ENCODE measurements around the gene SNRNP27. TPM values are rescaled to one million over a fixed set of nuclear protein-coding genes. Genes with fewer than 3 reads are reported as not detected.
A peak's percentile ranks its signal among the peaks of the same experiment; 100 is the strongest.
"Not testable (repeated sequence)": the region's sequence is repeated elsewhere in the genome, so short reads cannot be mapped to it uniquely, and the experiment has no call there.

SNRNP27 gene
- total and polyA plus RNA-seq, 2 of the 8 experiments (the other 6 are each of a cell fraction or from before 2014, with no cell fraction given) = 11.1 to 40.5 TPM

DNA sequence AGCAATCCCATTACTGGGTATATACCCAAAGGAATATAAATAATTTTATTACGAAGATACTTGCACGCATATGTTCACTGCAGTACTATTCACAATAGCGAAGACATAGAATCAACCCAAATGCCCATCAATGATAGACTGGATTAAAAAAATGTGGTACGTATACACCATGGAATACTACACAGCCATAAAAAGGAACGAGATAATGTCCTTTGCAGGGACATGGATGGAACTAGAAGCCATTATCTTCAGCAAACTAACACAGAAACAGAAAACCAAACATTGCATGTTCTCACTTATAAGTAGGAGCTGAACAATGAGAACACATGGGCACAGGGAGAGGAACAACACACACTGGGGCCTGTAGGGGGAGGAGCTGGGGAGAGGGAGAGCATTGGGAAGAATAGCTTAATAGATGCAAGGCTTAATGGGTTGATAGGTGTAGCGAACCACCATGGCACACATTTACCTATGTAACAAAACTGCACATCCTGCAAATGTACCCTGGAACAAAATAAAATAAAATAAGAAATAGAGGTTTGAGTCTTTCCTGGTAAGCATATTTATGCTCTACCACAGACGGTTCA is 825 bp upstream of the SNRNP27 start:
- H4K91ac ChIP-seq (replicated peaks; ENCODE audit: insufficient read length, low read length); H3K27ac ChIP-seq (ENCODE audit: low read depth, low read length); H2AK5ac ChIP-seq (ENCODE audit: low read depth, low read length); H3K23me2 ChIP-seq (ENCODE audit: low read depth, low read length); H3K79me1 ChIP-seq (ENCODE audit: low read depth, low read length); H3K14ac ChIP-seq (ENCODE audit: insufficient read length); H4K20me1 ChIP-seq (replicated peaks in 1 of 2; ENCODE audit: control insufficient read depth in 1 of 2, insufficient read depth in 2 of 2, low read length in 2 of 2); DNase-seq (ENCODE audit: low read depth in 1 of 2, low spot score in 2 of 2); FAIRE-seq; H4K5ac ChIP-seq (ENCODE audit: insufficient read length, low read depth, low read length); H3K18ac ChIP-seq (ENCODE audit: extremely low read depth, low read length); H2BK120ac ChIP-seq (replicated peaks; ENCODE audit: low read depth, low read length); H3K23ac ChIP-seq (ENCODE audit: insufficient read length); H3K27me3 ChIP-seq (replicated peaks in 1 of 4; ENCODE audit: control insufficient read depth in 3 of 4, extremely low read depth in 1 of 4, insufficient read depth in 3 of 4, low read length in 3 of 4); H2BK5ac ChIP-seq (ENCODE audit: low read depth, low read length); H2BK12ac ChIP-seq (ENCODE audit: low read depth, low read length); H3K56ac ChIP-seq (replicated peaks; ENCODE audit: insufficient read length, low read depth, low read length); H3K9ac ChIP-seq (replicated peaks in 1 of 4; ENCODE audit: extremely low read depth in 1 of 4, low read depth in 3 of 4, low read length in 3 of 4); H3K9me3 ChIP-seq (ENCODE audit: insufficient read depth in 2 of 2, low read depth in 1 of 2, low read length in 1 of 2); H4K8ac ChIP-seq (ENCODE audit: extremely low read depth, insufficient read depth, low read length); H2BK20ac ChIP-seq (ENCODE audit: low read length); H2BK15ac ChIP-seq (ENCODE audit: low read length); H3K4me1 ChIP-seq (replicated peaks in 1 of 4; ENCODE audit: control insufficient read depth in 3 of 4, insufficient read depth in 4 of 4, low read length in 3 of 4): not testable (repeated sequence)
- H3K4ac ChIP-seq (replicated peaks; ENCODE audit: insufficient read length, low read depth, low read length) = peak overlapping the region; percentile 15
- peaks cover 5 to 19% (median 10%) of the 10 kb centered on the region in 4 experiments; a peak in 7 of 8 replicates for H3K36me3 ChIP-seq (ENCODE audit: control insufficient read depth in 2 of 4, insufficient read depth in 4 of 4, low read length in 3 of 4)
- WGBS, 2 experiments (ENCODE audit: extremely low coverage in 1 of 2, insufficient coverage in 1 of 2, insufficient read length in 1 of 2, insufficient replicate concordance in 2 of 2, low coverage in 1 of 2, low lambda C conversion rate in 2 of 2, missing lambda C conversion rate in 1 of 2) = 97% methylated on average over 7 of the region's 7 CpGs; no CpG with 5 or more reads in 1 of the 2 experiments
- H3K4me3 ChIP-seq (ENCODE audit: extremely low read depth in 1 of 4, insufficient read depth in 2 of 4, low read depth in 3 of 4, low read length in 4 of 4) = peak overlapping the region in 1 of 4 experiments; percentile 92; a peak in 4 of 8 replicates
- CTCF ChIA-PET (ENCODE audit: partially characterized antibody) = interaction anchor here (1.2 to 1.4 kb wide), 2 partner anchors 14 to 169 kb away, joined by 3 to 4 read pairs; no protein-coding TSS in a partner anchor
- H3K79me2 ChIP-seq (ENCODE audit: control insufficient read depth in 1 of 2, insufficient read depth in 2 of 2, low read length in 2 of 2) = peaks cover 0 to 18% of the 10 kb centered on the region in 2 experiments; a peak in 2 of 4 replicates
- peak overlapping the region; percentile 59 to 73 for H3K4me2 ChIP-seq (ENCODE audit: insufficient read depth in 1 of 2, low read depth in 2 of 2, low read length in 2 of 2)
- POLR2A ChIA-PET (ENCODE audit: partially characterized antibody) = interaction anchor here (1.2 to 3.0 kb wide), 7 partner anchors 12 to 356 kb away, joined by 4 to 21 read pairs (median 4); partner anchors contain the start of genes C2orf42, MXD1 and TIA1
- H2AFZ ChIP-seq (ENCODE audit: low read length) = peak overlapping the region; percentile 96; the same call in 1 of the 2 replicates

Data from H1 (cell line).